Mammary epithelial cell (primary cell): Measurements from ENCODE around the gene SCLT1.

Experiments used
- EZH2 ChIP-seq: IDR thresholded peaks from 2 replicates; pipeline ENCODE4 v1.6.1; 2012; ENCODE audit warnings: low read length, inconsistent platforms, borderline replicate concordance
- TF ChIP-seq, protein P1 (sequence below), 2 donors: IDR thresholded peaks in 1 of 2; conservative IDR thresholded peaks in 1 of 2; 2 replicates each; pipeline ENCODE4 v1.5.1; 2011 to 2012; ENCODE audit warnings: inconsistent platforms in 2 of 2, low read length in 2 of 2, mild to moderate bottlenecking in 2 of 2, control low read depth in 1 of 2, low read depth in 1 of 2; ENCODE audit not compliant: insufficient read depth in 1 of 2; ENCODE audit errors: extremely low read depth in 1 of 2

DNA sequence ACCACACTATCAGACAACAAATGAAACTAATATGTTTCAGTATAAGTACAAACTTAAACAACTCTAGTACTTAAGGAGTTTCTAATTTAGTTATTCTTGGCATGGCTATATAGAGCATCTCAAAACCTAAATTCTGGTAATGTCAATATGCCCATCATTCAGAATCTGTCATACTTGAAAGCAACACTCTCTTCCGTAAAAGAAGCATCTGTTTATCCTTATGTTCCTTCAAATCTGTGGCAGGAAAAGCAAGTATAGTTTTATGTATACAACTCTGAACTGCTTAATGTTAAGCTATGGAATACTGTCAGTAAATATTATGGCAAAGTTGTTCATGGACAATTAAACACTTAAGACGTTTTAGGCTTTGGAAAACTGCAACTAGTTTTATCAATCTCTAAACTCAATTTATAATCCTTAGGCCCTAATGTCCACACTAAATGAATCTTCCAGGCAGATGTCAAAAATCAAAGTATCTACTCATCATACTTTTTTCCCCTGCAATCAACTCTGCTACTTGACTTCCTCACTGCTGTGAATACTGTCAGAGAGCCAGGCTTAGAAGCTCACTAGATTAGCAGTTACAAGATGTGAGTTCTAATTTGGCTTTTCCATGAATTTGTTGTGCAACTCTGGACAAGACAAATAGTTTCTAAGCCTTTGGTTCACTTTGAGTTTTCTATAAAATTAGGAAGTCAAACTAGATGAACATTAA is 109.4 kb downstream of the SCLT1 start:
- TF ChIP-seq, protein P1, sequence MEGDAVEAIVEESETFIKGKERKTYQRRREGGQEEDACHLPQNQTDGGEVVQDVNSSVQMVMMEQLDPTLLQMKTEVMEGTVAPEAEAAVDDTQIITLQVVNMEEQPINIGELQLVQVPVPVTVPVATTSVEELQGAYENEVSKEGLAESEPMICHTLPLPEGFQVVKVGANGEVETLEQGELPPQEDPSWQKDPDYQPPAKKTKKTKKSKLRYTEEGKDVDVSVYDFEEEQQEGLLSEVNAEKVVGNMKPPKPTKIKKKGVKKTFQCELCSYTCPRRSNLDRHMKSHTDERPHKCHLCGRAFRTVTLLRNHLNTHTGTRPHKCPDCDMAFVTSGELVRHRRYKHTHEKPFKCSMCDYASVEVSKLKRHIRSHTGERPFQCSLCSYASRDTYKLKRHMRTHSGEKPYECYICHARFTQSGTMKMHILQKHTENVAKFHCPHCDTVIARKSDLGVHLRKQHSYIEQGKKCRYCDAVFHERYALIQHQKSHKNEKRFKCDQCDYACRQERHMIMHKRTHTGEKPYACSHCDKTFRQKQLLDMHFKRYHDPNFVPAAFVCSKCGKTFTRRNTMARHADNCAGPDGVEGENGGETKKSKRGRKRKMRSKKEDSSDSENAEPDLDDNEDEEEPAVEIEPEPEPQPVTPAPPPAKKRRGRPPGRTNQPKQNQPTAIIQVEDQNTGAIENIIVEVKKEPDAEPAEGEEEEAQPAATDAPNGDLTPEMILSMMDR (conservative IDR thresholded peaks at IDR 0.05 in 1 of 2, IDR thresholded peaks at IDR 0.05 in 1 of 2; ENCODE audit: extremely low read depth in 1 of 2, insufficient read depth in 1 of 2, low read depth in 1 of 2, low read length in 2 of 2), result no peak
- no peak for TF ChIP-seq EZH2
